ENCODE results near the gene TSKS. TPM values are rescaled to one million over a fixed set of nuclear protein-coding genes. Genes with fewer than 3 reads are reported as not detected.

The TSKS gene
- total RNA-seq, 1 donor from 2014 or later: not detected

DNA sequence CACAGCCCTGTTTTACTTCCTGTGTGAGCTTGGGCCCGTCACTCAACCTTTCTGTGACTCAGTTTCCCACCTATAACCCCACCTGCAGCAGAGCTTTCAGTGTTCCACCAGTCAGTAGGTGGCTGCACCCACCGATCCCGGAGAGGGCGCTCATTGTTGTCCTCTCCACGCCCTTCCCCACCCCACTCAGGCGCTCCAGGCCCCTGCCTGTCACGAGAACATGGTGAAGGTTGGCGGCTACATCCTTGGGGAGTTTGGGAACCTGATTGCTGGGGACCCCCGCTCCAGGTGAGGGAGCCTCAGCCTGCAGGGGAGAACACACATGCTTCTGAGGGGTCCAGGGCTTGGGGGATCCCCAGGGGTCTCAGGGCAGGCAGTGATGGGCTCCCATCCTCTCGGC, 37.7 kb upstream of the TSKS start:
- FAIRE-seq (no peak), DNase-seq (ENCODE audit: low read depth) (no peak)
- peaks cover 2% of the 10 kb centered on the region for H3K4me1 Mint-ChIP-seq (ENCODE audit: low read depth, unreplicated experiment)
- TF ChIP-seq, protein P1, sequence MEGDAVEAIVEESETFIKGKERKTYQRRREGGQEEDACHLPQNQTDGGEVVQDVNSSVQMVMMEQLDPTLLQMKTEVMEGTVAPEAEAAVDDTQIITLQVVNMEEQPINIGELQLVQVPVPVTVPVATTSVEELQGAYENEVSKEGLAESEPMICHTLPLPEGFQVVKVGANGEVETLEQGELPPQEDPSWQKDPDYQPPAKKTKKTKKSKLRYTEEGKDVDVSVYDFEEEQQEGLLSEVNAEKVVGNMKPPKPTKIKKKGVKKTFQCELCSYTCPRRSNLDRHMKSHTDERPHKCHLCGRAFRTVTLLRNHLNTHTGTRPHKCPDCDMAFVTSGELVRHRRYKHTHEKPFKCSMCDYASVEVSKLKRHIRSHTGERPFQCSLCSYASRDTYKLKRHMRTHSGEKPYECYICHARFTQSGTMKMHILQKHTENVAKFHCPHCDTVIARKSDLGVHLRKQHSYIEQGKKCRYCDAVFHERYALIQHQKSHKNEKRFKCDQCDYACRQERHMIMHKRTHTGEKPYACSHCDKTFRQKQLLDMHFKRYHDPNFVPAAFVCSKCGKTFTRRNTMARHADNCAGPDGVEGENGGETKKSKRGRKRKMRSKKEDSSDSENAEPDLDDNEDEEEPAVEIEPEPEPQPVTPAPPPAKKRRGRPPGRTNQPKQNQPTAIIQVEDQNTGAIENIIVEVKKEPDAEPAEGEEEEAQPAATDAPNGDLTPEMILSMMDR (IDR thresholded peaks at IDR 0.05; ENCODE audit: insufficient read depth, low read depth, low read length): no peak
- no peak for TF ChIP-seq EZH2 (IDR thresholded peaks at IDR 0.05; ENCODE audit: insufficient read depth, low read length)
- no peaks in the 10 kb centered on the region for H3K27me3 Mint-ChIP-seq (ENCODE audit: low read depth, unreplicated experiment)
- Histone ChIP-seq H3K4me3 (ENCODE audit: insufficient read depth, low read depth, low read length) (no peak overlapping the region), H3K9ac (ENCODE audit: low read length) (no peak overlapping the region), H4K20me1 (ENCODE audit: insufficient read depth, low read length) (peaks cover 8% of the 10 kb centered on the region), H3K27ac (ENCODE audit: low read depth, low read length) (no peak overlapping the region), H3K79me2 (ENCODE audit: insufficient read depth, low read length) (no peaks in the 10 kb centered on the region), H3K4me1 (ENCODE audit: insufficient read depth, low read length) (no peaks in the 10 kb centered on the region), H3K9me3 (ENCODE audit: insufficient read depth, low read depth, low read length) (no peaks in the 10 kb centered on the region), H3K36me3 (ENCODE audit: insufficient read depth, low read length) (peaks cover 28% of the 10 kb centered on the region), H3K27me3 (ENCODE audit: insufficient read depth, low read length) (no peaks in the 10 kb centered on the region), H3K4me2 (ENCODE audit: low read length) (no peak overlapping the region), H2AFZ (ENCODE audit: low read depth, low read length) (no peak overlapping the region)
- H3K36me3 Mint-ChIP-seq (ENCODE audit: low read depth, unreplicated experiment): peaks cover 36% of the 10 kb centered on the region
- H3K9me3 Mint-ChIP-seq (ENCODE audit: unreplicated experiment): no peaks in the 10 kb centered on the region
- H3K27ac Mint-ChIP-seq (ENCODE audit: unreplicated experiment): no peak overlapping the region
- no peak overlapping the region for H3K4me3 Mint-ChIP-seq (ENCODE audit: unreplicated experiment)

DNA sequence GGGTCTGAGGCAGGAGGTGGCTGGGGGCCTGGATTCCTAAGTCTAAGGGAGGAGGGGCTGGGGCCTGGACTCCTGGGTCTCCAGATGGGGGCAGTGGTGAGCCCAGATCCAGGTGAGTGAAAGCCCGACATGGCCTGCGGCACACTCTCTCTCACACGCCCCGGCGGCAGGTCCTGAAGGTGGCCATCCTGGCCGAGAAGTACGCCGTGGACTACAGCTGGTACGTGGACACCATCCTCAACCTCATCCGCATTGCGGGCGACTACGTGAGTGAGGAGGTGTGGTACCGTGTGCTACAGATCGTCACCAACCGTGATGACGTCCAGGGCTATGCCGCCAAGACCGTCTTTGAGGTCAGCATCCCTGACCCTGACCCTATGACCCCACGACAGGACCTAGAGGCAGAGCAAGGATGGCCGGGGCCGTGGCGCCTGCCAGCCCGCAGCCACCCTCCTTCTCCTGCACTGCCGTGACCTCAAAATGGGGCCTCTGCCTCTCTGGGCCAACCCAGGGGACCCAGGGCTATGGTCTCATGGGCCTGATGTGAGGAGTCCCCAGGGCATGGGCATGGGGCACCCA, 36.8 kb upstream of the TSKS start:
- no peaks in the 10 kb centered on the region for H3K9me3 Mint-ChIP-seq (ENCODE audit: unreplicated experiment)
- no peaks in the 10 kb centered on the region for H3K27me3 ChIP-seq (ENCODE audit: insufficient read depth, low read length)
- H3K9ac ChIP-seq (ENCODE audit: low read length): no peak overlapping the region
- no peak for FAIRE-seq
- H3K27me3 Mint-ChIP-seq (ENCODE audit: low read depth, unreplicated experiment): no peaks in the 10 kb centered on the region
- DNase-seq (ENCODE audit: low read depth): no peak
- no peak overlapping the region for H3K27ac Mint-ChIP-seq (ENCODE audit: unreplicated experiment)
- peaks cover 8% of the 10 kb centered on the region for H4K20me1 ChIP-seq (ENCODE audit: insufficient read depth, low read length)
- no peak overlapping the region for H3K4me3 ChIP-seq (ENCODE audit: insufficient read depth, low read depth, low read length)
- no peak overlapping the region for H3K4me3 Mint-ChIP-seq (ENCODE audit: unreplicated experiment)
- no peaks in the 10 kb centered on the region for H3K9me3 ChIP-seq (ENCODE audit: insufficient read depth, low read depth, low read length)
- no peak overlapping the region for H2AFZ ChIP-seq (ENCODE audit: low read depth, low read length)
- peaks cover 28% of the 10 kb centered on the region for H3K36me3 ChIP-seq (ENCODE audit: insufficient read depth, low read length)
- no peak overlapping the region for H3K4me2 ChIP-seq (ENCODE audit: low read length)
- no peaks in the 10 kb centered on the region for H3K4me1 ChIP-seq (ENCODE audit: insufficient read depth, low read length)
- peaks cover 2% of the 10 kb centered on the region for H3K4me1 Mint-ChIP-seq (ENCODE audit: low read depth, unreplicated experiment)
- TF ChIP-seq EZH2 (IDR thresholded peaks at IDR 0.05; ENCODE audit: insufficient read depth, low read length): no peak
- TF ChIP-seq, protein P1 (IDR thresholded peaks at IDR 0.05; ENCODE audit: insufficient read depth, low read depth, low read length): no peak
- no peaks in the 10 kb centered on the region for H3K79me2 ChIP-seq (ENCODE audit: insufficient read depth, low read length)
- no peak overlapping the region for H3K27ac ChIP-seq (ENCODE audit: low read depth, low read length)
- peaks cover 36% of the 10 kb centered on the region for H3K36me3 Mint-ChIP-seq (ENCODE audit: low read depth, unreplicated experiment)

DNA sequence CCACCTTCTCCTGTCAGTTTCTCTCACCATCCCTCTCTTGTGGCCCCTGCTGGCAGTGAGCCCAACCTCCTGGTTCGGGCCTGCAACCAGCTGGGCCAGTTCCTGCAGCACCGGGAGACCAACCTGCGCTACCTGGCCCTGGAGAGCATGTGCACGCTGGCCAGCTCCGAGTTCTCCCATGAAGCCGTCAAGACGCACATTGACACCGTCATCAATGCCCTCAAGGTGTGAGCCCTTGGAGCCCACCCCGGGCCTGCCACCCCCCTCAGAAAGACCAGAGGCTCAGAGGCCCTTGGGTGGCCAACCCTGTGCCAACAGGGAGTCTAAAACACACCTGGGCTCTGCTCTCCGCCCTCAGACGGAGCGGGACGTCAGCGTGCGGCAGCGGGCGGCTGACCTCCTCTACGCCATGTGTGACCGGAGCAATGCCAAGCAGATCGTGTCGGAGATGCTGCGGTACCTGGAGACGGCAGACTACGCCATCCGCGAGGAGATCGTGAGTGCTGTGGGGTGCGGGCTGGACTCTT, 36.2 kb upstream of the TSKS start:
- no peak for TF ChIP-seq EZH2 (IDR thresholded peaks at IDR 0.05; ENCODE audit: insufficient read depth, low read length)
- TF ChIP-seq, protein P1 (IDR thresholded peaks at IDR 0.05; ENCODE audit: insufficient read depth, low read depth, low read length): no peak
- Histone ChIP-seq H3K27me3 (ENCODE audit: insufficient read depth, low read length) (no peaks in the 10 kb centered on the region), H3K4me3 (ENCODE audit: insufficient read depth, low read depth, low read length) (no peak overlapping the region), H3K36me3 (ENCODE audit: insufficient read depth, low read length) (peaks cover 25% of the 10 kb centered on the region), H3K9ac (ENCODE audit: low read length) (no peak overlapping the region), H3K9me3 (ENCODE audit: insufficient read depth, low read depth, low read length) (no peaks in the 10 kb centered on the region), H3K79me2 (ENCODE audit: insufficient read depth, low read length) (no peaks in the 10 kb centered on the region), H3K27ac (ENCODE audit: low read depth, low read length) (no peak overlapping the region), H4K20me1 (ENCODE audit: insufficient read depth, low read length) (peaks cover 8% of the 10 kb centered on the region), H3K4me2 (ENCODE audit: low read length) (no peak overlapping the region), H3K4me1 (ENCODE audit: insufficient read depth, low read length) (no peaks in the 10 kb centered on the region), H2AFZ (ENCODE audit: low read depth, low read length) (no peak overlapping the region)
- FAIRE-seq (no peak), DNase-seq (ENCODE audit: low read depth) (no peak)
- Mint-ChIP-seq H3K4me1 (ENCODE audit: low read depth, unreplicated experiment) (peaks cover 2% of the 10 kb centered on the region), H3K36me3 (ENCODE audit: low read depth, unreplicated experiment) (peaks cover 38% of the 10 kb centered on the region), H3K27me3 (ENCODE audit: low read depth, unreplicated experiment) (no peaks in the 10 kb centered on the region), H3K9me3 (ENCODE audit: unreplicated experiment) (no peaks in the 10 kb centered on the region), H3K4me3 (ENCODE audit: unreplicated experiment) (no peak overlapping the region), H3K27ac (ENCODE audit: unreplicated experiment) (peak overlapping the region; percentile 7)

Data from astrocyte (in vitro differentiated cells and primary cell).